ENCODE data around the gene ST7. TPM values are rescaled to one million over a fixed set of nuclear protein-coding genes. Genes with fewer than 3 reads are reported as not detected.

ST7 gene
- polyA plus RNA-seq, 3 donors, result 28.3 to 29.7 (median 29.3) TPM

DNA sequence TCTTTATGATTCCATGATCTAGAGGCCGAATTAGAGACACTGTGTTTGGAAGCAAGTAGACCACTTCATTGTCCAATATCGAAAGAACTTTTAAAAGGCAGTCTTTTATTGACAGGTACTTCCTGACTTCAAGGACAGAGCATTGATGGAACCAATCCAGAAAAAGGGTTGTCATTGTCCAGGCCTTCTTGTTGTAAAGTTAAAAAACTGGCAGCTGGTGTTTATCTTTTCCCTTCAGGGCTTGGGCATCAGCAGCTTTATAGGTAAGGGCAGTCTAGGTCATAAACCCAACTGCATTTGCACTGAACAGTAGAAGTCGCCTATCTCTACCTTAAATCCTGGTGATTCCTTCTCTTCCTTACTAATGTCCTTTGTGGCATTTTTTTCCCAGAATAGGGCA, 95.6 kb downstream of the ST7 start:
- no peak for DNase-seq (ENCODE audit: low read depth in 3 of 3, low spot score in 2 of 3)

DNA sequence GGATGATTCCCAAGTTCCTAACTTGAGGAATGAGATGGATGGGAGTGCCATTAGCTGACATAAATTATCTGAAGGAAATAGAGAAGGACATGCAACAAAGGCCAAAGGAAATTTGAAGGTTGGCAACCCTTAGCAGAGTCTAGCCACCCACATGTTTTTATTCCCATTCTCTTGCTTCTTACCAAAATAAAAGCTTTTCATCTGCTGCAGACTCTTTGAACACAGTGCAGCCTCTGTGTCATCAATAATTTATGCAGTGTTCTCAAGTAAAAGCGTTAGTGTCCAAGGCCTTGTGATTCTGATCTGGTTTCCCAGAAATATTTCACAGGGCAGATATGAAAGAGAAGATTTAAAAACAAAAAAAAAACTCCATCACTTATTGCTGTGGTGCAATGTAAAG, 98.5 kb downstream of the ST7 start:
- DNase-seq (ENCODE audit: low read depth in 3 of 3, low spot score in 2 of 3), result no peak

DNA sequence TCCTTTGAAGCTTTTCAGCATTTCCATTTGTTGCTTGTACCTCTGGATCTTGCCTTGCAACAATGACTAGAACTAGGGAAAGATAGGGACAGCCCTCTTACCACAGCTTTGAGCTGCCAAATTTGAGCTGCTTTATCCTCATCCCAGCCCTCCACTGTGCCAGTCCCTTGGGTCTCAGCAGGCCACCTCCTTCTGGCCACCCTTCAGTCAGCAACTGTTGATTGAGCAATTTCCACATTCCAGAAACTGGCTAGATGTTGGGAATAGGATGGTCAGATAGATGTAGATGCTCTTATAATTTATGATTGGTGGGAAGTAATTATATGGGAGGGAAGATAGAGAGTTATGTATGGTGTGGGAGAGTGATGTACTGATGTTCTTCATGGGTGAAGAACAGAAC, 100.1 kb downstream of the ST7 start:
- DNase-seq (ENCODE audit: low read depth in 3 of 3, low spot score in 2 of 3), result no peak

DNA sequence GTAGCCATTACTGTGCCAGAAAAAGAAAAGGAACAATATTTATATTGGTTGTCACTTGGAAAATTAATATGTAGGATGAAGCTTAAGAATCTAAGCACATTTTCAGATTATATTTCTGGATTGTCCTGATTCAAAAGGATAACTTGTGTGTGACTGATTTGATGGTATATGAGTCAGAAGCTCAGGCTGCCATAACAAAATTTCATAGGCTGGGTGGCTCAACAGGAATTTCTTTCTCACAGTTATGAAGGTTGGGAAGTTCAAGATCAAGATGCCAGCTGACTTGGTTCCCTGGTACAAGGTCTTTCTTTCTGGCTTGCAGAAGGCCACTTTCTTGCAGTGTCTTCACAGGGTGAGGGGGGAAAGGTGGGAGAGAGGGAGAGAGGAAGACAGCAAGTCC, 108.5 kb downstream of the ST7 start:
- no peak for DNase-seq (ENCODE audit: low read depth in 3 of 3, low spot score in 2 of 3)

DNA sequence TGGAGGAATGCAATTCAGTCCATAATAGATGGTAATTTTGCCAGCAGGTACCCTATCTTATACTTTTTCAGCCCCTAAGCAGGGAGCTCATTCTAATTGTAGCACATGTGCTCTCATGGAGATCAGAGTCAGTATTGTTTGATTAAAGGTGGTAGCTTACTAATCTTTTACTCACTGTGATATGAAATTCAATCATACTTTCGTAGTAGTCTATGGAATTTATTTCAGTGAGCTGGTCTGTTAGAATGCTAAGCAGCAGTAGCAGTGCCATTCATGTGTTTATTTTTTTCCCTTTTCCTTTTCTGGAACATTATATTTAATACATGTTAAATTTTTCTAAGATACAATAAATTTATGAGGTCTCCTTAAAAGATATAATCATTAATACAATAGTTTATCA, 109.0 kb downstream of the ST7 start:
- no peak for DNase-seq (ENCODE audit: low read depth in 3 of 3, low spot score in 2 of 3)

DNA sequence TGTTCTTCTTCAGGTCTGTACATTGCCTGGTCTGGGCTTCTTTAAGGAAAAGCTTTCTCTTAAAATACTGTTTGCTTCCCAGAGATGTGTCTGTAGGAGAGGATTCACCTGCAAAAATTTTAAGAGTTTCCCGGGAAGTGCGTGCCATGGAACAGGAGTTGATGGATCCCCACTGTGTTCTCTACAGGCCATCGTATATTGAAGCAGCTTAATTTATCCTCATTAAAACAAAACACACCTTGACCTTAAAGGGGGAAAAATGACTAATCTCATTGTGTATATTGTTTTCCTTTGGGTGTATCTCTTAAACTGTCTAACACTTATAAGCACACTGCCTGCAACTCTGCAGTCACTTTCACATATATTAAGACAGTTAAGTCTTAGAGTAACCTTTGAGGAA, 111.4 kb downstream of the ST7 start:
- no peak for DNase-seq (ENCODE audit: low read depth in 3 of 3, low spot score in 2 of 3)

DNA sequence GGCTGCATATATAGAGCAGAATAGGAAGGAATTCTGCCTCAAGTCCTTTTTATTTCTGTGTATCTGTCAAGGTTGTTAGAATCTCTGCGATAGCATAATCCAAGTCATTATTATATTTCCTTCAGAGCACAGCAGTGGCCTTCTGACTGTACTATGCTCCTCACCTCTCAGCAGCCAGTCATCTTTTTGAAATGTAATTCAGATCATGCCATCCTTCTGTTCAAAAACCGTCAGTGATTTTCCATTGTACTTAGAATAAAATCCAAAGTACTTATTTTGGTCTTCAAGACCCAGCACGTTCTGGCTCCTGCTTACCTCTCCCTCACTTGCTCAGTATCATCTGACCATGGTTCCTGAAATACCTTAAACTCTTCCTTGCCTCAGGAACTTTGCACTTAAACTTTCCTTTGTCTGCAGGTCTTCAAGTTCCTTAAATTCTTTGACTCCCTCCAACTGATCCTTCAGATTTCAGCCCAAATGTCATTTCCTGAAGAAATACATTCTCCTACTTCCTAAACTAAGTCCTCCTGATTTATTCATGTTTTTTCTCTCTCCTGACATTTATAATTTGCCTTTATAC, 112.4 kb downstream of the ST7 start:
- DNase-seq (ENCODE audit: low read depth in 3 of 3, low spot score in 2 of 3), result no peak

DNA sequence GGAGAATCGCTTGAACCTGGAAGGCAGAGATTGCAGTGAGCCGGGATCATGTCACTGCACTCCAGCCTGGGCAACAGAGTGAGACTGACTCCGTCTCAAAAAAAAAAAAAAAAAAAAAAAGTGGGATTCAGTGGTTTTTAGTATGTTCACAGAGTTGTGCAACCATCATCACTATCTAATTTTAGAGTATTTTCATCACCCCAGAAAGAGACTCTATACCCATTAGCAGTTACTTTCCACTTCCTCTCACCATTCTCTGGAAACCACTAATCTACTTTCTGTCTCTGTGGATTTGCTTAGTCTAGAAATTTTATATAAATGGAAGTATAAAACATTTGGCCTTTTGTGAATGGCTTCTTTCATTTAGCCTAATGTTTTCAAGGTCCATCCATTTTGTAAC, 113.4 kb downstream of the ST7 start:
- no peak for DNase-seq (ENCODE audit: low read depth in 3 of 3, low spot score in 2 of 3)

DNA sequence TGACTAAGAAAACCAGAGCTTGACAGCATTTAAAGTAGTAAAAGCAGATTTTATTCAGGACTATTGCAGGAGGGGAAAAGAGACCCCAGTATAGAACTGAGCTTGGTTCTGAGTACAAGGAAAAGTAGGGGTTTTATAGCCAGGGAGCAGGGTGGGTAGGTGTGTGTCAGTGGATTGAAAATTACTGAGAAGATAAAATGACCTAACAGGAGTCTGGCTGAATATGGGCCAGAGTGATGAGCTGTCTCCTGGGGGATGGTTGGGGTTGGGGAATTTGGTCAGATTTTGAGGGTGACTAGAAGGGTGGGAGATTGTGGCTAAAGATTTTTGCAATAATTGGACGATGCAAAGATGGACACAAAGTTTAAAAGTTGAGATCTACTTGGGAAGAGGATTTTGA, 114.0 kb downstream of the ST7 start:
- DNase-seq (ENCODE audit: low read depth in 3 of 3, low spot score in 2 of 3), result no peak

DNA sequence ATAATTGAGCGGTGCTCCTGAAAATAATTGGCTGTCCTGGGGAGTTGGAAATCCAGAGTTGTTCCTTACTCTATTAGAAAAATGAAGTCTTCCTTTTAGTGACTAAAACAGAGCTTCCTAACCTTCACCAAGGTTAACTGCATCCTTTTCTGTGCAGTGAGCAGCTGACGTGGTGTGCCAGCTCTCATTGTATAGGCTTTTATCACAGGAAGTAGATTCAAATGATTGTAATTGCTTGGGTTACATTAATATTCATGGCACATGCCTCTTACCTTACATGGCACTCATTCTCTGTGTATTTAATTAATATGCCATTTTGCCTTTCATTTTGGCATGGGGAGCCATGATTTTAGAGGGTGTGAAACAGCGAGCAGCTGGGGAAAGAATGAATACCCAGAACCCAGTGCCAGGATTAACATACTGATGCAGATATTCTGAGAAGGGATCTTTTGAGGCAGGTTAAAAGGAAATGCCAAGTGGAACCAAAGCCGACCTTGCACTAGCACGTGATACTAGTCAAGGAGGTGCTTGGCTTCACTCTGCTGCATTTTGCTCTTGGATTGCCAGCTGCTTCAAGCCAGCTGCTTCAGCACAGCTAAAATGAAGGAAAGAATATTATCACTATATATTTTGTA, 115.3 kb downstream of the ST7 start:
- no peak for DNase-seq (ENCODE audit: low read depth in 3 of 3, low spot score in 2 of 3)

DNA sequence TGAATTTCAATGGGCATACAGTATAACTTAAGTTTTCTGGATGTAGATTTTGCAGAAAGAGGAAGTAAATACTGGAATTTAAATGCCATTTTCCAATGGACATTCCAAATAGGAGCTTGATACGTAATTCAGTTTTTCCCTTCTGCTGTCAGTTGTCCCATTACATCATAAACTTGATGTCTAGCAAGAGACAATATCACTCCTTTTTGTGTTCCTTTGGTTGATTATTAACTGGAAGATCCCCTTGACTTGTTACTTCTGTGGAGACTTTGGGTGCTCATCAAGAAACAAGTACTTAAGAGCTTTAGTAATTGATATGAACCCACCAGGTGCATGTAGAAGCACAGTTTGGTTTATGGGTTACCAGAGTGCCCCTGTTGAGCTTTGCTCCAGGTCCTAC, 116.1 kb downstream of the ST7 start:
- DNase-seq (ENCODE audit: low read depth in 3 of 3, low spot score in 2 of 3), result no peak

DNA sequence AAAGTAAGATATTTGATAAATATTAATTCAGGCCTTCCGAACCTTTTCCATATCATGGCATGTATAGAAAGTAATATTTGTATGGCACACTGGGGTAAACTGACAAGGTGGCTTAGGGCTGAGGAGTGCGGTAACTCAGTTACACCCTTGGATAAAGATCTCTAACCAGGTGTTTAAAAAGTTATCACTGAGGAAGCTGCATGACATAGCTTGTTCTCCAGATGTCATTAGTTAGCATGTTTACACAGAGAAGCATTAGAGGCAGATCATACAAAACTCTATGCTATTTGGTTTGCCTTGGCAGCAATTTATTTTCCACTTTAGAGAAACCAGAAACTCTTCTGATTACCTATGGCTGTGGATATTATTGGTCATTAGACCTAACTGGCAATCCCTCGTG, 118.2 kb downstream of the ST7 start:
- no peak for DNase-seq (ENCODE audit: low read depth in 3 of 3, low spot score in 2 of 3)

DNA sequence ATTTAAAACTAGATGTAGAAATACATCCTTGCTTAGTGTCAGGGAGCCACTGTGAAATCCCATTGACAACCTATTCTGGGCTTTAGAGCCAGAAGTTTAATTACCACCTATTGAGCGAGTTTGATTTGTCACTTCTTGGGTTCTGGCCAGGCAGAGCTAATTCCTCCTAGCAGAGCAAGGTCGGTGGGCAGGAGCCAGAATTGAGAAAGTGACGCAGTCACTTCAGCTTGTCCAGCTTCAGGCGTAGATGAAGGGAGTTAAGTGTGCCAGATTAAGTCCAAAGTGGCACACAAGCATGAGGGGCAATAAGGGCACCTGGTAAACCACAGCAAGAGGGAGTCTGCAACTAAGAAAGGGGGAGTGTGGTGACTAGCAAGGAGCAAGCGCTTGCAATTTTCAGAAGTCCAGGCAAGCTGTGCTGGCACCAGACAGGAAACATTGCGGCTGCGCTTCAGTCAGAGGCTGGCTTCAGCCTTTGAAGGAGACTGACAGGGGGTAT, 119.4 kb downstream of the ST7 start:
- DNase-seq (ENCODE audit: low read depth in 3 of 3, low spot score in 2 of 3), result no peak

DNA sequence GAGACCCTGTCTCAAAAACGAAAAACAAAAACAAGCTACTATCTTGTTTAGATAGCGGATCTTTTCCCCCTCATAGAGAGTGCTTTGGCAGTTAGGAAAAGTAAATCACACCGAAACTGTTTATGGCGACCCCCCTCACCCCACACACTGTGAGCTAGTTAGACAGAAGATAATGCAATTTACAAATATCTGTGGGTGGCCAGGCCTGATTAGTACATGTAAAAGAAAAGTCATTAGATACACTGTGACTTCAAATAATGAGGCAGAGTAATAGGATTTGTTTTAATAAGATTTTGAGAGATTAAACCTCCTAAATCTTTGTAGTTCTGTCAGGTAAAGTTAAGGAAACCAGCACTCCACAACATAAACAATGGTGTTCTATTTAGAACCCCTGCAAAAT, 121.1 kb downstream of the ST7 start:
- DNase-seq (ENCODE audit: low read depth in 3 of 3, low spot score in 2 of 3), result no peak

DNA sequence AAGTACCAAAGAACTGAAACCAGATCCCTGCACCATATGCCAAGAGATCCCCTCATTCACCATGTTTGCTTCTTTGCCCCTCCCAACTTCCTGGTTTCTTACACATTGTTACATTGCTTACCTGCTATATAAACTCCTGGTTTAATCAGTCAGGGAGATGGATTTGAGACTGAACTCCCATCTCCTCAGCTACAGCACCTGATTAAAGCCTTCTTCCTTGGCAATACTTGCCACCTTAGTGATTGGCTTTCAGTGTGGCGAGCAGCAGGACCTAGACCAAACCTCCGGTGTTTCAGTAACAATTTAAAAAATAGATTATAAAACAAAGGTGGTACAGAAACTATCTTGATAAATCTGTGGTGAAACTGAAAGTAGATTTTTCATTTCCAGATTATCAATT, 122.6 kb downstream of the ST7 start:
- DNase-seq (ENCODE audit: low read depth in 3 of 3, low spot score in 2 of 3), result no peak

DNA sequence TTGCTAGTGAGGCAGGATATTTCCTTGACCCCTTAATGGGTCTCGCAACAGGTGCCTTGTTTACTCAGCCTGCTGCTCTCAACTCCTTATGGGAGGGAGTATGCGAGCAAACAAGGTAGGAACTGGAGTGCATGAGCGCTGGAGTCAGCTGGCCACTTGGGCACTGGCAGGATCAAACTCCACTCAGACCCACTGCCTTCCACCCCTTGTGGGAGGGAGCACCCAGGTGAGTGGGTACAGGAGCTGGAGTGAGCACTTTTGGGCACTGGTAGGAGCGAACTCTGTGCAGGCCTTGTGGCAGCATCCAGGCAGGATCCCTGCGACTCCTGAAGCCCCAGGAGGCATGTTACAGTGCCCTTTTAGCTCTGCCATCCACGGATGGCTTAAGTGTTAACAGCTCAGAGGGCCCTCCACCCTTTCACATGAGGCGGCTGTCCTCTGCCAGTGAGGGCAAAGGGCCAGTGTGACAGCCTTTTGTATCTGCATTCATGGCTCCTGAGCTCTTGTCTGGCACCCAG, 123.2 kb downstream of the ST7 start:
- DNase-seq (ENCODE audit: low read depth in 3 of 3, low spot score in 2 of 3), result no peak

DNA sequence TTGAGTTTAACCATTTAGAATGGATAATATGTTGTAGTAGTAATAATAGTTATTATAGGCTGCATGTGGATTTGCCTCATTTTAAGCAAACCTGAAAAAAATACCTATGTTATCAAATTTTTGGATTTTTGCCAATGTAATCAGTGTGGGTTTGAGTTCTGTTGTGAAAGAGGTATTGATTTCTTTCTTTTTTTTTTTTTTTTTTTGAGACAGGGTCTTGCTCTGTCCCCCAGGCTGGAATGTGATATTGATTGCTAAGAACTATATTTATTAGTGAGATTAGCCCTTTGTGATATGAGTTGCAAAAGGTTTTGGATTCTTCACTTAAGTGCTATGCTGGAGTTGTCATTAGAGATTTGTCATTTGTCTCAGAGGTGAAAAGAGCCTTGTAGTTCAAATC, 124.4 kb downstream of the ST7 start:
- no peak for DNase-seq (ENCODE audit: low read depth in 3 of 3, low spot score in 2 of 3)

DNA sequence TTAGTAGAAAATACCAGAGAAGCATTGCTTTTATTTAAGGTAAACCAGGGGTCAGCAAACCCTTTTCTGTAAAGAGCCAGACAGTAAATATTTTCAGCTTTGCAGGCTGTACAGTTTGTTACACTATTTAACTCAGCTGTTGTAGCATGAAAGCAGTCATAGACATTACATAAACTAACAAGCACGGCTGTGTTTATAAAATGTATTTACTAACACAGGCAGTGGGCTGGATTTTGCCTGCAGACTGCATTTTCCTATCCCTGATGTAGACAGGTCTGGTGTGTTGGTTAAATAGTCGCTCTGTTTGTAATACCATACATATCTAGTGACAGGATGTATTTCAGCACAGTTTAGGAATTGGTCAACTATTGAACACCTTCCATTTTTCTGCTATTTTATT, 129.3 kb downstream of the ST7 start:
- no peak for DNase-seq (ENCODE audit: low read depth in 3 of 3, low spot score in 2 of 3)

DNA sequence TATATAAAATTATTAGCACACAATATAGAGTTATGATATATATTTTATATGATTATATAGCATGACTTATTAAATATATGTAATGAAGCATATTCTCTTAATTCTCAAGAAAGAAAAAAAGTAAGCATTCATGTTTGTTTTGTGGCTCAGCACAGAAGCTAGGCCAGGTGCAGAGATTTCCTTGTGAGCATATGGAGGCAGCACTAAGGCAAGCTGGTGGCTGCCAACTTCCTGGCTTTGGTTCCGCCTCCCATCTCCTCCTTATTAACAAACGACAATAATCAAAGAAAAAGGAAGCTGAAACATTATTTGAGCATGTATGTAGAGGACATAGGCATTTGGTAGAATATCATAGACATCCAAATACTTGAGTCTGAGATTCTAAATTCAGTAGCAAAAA, 130.3 kb downstream of the ST7 start:
- DNase-seq (ENCODE audit: low read depth in 3 of 3, low spot score in 2 of 3), result no peak

DNA sequence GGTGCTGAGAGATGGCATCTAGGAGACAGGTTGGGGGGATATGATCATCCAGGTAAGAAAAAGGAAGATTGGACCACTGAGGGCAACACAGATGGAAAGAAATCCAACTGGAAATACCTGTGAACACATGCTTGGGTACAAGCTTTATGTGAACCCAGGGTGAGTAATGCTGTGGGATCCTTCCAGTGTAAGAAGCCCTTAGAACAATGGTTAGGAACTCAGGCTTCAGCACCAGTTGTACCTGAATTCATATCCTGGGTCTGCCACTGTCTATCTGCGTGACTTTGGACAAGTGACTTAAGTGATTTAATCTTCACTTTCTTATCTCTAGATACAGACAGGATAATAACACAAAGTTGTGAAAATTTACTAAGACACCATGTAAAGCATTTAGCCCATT, 131.0 kb downstream of the ST7 start:
- no peak for DNase-seq (ENCODE audit: low read depth in 3 of 3, low spot score in 2 of 3)

DNA sequence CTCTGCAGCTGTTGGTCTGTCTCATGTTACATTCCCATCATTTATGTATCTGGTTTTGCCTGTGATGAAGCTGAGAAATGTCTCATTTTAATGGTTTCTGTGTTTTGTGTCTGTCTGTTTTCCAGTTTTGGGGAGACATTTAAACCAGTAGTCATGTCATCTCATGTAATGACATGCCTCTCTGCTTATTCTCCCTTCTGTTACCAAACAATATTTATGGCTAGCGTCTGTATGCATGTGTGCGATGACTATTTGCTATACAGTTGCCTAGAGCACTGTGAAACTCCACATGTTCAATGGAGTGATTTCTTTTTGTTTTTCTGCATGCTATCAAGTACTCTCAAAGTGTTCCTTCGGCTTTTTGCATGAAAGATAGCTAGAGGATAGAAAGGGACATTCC, 132.0 kb downstream of the ST7 start:
- DNase-seq (ENCODE audit: low read depth in 3 of 3, low spot score in 2 of 3), result no peak

DNA sequence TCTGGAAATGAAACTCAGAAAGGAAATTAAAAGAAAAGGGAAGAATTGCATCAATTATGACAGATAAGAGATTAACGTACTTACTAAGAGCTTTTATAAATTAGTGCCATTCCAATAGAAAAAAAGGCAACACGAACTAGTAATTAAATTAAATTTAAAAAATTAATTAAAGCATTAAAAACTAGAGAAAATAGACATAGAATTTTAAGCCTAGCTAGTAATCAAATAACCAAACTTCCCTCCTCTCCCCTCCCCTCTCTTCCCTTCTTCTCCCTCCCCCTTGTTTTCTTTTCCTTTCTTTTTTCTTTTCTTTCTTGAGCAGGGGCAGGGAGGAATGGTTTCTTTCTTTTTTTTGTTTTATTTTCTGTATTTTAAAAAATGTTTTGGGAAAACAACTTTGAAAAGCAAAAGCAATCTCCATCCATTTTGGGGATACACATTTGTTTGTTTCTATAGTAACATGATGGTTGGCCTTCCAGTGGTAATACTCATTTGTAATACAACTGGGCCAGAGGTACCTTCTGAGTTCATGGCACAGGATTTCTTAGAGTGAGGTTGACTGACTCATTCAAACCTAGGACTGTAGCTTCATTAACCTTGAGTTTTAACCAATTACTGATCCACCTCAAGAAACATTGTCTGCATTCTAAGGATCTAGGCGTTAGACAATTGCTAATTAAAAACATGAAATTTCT, 132.6 kb downstream of the ST7 start:
- no peak for DNase-seq (ENCODE audit: low read depth in 3 of 3, low spot score in 2 of 3)
